ENCODE results near the gene YWHAG. TPM values are rescaled to one million over a fixed set of nuclear protein-coding genes. Genes with fewer than 3 reads are reported as not detected.

Gene YWHAG
- total RNA-seq, 1 donor from 2014 or later, result 650 TPM

DNA sequence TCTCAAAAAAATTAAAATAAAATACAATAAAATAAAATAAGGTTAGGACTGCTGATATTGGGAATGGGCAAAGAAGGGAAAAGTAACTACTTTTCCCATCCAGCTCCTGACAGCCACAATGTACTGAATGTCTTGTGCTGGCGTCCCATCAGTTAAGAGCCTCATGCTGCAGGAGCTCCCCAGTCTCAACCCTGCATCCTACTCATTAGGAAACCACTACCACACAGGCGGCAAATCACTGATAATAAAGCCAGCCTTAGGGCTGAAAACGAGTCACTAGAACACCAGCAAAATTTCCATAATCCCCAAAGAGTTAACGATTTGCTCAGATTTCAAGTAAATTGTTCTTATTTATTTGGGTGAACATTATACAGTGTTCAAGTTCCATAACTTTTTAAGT is 4.3 kb downstream of the YWHAG start:
- H3K4me3 Mint-ChIP-seq (ENCODE audit: unreplicated experiment), result peak overlapping the region; percentile 98
- DNase-seq, result no peak
- peak overlapping the region; percentile 67 for H3K27ac Mint-ChIP-seq (ENCODE audit: unreplicated experiment)
- peaks cover 24% of the 10 kb centered on the region for H3K36me3 Mint-ChIP-seq (ENCODE audit: unreplicated experiment)
- H3K4me1 Mint-ChIP-seq (ENCODE audit: low read depth, unreplicated experiment), result peaks cover 34% of the 10 kb centered on the region
- TF ChIP-seq, protein P1, sequence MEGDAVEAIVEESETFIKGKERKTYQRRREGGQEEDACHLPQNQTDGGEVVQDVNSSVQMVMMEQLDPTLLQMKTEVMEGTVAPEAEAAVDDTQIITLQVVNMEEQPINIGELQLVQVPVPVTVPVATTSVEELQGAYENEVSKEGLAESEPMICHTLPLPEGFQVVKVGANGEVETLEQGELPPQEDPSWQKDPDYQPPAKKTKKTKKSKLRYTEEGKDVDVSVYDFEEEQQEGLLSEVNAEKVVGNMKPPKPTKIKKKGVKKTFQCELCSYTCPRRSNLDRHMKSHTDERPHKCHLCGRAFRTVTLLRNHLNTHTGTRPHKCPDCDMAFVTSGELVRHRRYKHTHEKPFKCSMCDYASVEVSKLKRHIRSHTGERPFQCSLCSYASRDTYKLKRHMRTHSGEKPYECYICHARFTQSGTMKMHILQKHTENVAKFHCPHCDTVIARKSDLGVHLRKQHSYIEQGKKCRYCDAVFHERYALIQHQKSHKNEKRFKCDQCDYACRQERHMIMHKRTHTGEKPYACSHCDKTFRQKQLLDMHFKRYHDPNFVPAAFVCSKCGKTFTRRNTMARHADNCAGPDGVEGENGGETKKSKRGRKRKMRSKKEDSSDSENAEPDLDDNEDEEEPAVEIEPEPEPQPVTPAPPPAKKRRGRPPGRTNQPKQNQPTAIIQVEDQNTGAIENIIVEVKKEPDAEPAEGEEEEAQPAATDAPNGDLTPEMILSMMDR (IDR thresholded peaks at IDR 0.05; ENCODE audit: partially characterized antibody, unreplicated experiment), result no peak
- peaks cover 14% of the 10 kb centered on the region for H3K27me3 Mint-ChIP-seq (ENCODE audit: unreplicated experiment)
- H3K9me3 Mint-ChIP-seq (ENCODE audit: unreplicated experiment), result peaks cover 21% of the 10 kb centered on the region

DNA sequence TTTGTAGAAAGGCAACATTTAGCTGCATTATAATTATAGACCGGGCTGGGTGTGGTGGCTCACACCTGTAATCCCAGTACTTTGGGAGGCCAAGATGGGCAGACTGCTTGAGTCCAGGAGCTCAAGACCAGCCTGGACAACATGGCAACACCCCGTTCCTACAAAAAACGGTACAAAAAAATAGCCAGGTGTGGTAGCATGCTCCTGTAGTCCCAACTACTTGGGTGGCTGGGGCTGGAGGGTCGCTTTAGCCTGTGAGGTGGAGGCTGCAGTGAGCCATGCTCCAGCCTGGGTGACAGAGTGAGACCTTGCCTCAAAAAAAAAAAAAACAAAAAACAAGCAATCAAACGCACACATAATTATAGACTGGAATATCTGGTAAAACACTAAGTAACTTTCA is 5.0 kb downstream of the YWHAG start:
- Mint-ChIP-seq H3K4me3 (ENCODE audit: unreplicated experiment) (peak overlapping the region; percentile 87), H3K9me3 (ENCODE audit: unreplicated experiment) (peaks cover 23% of the 10 kb centered on the region), H3K36me3 (ENCODE audit: unreplicated experiment) (peaks cover 28% of the 10 kb centered on the region), H3K4me1 (ENCODE audit: low read depth, unreplicated experiment) (peaks cover 37% of the 10 kb centered on the region), H3K27me3 (ENCODE audit: unreplicated experiment) (peaks cover 14% of the 10 kb centered on the region), H3K27ac (ENCODE audit: unreplicated experiment) (no peak overlapping the region)
- TF ChIP-seq, protein P1 (IDR thresholded peaks at IDR 0.05; ENCODE audit: partially characterized antibody, unreplicated experiment), result no peak
- DNase-seq, result no peak

DNA sequence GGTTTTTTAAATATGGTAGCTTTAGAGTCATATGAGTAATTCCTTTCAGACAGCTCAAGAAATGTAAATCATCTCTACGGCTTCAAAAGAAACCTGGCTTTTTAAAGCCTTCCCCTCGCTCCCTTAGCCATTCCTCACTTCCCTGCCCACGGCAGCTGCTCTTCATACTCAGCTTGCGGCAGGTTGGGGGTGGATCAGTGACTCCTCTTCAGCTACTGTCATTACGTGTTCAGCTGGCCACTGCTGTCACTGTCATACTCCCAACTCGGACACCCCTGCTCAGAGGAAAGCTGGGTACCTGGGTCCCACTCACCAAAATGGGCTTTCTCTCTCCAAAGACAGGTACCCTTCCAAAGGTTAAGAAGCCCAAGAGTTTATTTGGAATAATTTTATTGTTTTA is 6.6 kb downstream of the YWHAG start:
- H3K27ac Mint-ChIP-seq (ENCODE audit: unreplicated experiment), result peak overlapping the region; percentile 75
- peak overlapping the region; percentile 74 for H3K4me3 Mint-ChIP-seq (ENCODE audit: unreplicated experiment)
- TF ChIP-seq, protein P1 (IDR thresholded peaks at IDR 0.05; ENCODE audit: partially characterized antibody, unreplicated experiment), result no peak
- DNase-seq, result no peak
- H3K9me3 Mint-ChIP-seq (ENCODE audit: unreplicated experiment), result peaks cover 17% of the 10 kb centered on the region
- peaks cover 44% of the 10 kb centered on the region for H3K4me1 Mint-ChIP-seq (ENCODE audit: low read depth, unreplicated experiment)
- H3K27me3 Mint-ChIP-seq (ENCODE audit: unreplicated experiment), result peaks cover 5% of the 10 kb centered on the region
- peaks cover 21% of the 10 kb centered on the region for H3K36me3 Mint-ChIP-seq (ENCODE audit: unreplicated experiment)

DNA sequence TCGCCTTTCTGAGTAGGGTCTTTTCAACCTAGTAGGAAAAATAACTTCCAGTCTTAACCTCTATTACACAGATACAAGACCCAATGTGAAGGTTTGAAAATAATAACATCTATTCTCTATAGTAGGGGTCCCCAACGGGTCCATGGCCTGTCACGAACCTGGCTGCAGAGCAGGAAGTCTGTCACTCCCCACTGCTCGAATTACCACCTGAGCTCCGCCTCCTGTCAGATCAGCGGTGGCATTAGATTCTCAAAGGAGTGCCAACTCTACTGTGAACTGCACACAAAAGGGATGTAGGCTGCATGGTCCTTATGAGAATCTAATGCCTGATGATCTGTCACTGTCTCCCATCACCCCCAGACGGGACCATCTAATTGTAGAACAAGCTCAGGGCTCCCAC is 7.4 kb downstream of the YWHAG start:
- Mint-ChIP-seq H3K27me3 (ENCODE audit: unreplicated experiment) (peaks cover 10% of the 10 kb centered on the region), H3K4me1 (ENCODE audit: low read depth, unreplicated experiment) (peaks cover 50% of the 10 kb centered on the region), H3K36me3 (ENCODE audit: unreplicated experiment) (peaks cover 28% of the 10 kb centered on the region), H3K9me3 (ENCODE audit: unreplicated experiment) (peaks cover 20% of the 10 kb centered on the region), H3K4me3 (ENCODE audit: unreplicated experiment) (peak overlapping the region; percentile 74), H3K27ac (ENCODE audit: unreplicated experiment) (peak overlapping the region; percentile 75)
- TF ChIP-seq, protein P1 (IDR thresholded peaks at IDR 0.05; ENCODE audit: partially characterized antibody, unreplicated experiment), result no peak
- DNase-seq, result no peak

DNA sequence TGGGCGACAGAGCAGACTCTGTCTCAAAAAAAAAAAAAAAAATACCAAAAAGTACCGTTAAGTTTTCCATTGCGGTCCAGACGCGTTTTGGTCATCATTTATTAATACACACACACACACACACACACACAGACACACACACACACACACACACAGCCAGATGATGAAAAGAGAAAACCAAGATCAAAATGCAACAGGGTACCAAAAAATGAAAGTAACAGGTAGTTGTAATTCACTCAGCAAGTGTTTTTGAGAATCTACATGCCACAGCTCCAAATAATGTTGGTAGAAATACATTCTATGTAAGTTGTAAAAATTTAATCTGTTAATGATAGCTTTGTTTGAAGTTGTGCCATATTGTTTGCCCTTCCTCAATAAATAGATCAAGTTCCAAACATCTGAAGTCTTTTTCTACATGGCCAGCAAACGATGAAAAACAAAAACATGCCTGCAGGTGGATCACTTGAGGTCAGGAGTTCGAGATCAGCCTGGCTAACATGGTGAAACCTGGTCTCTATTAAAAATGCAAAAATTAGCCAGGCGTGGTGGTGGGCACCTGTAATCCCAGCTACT is 9.4 kb downstream of the YWHAG start:
- DNase-seq, result no peak
- Mint-ChIP-seq H3K27ac (ENCODE audit: unreplicated experiment) (peak overlapping the region; percentile 59), H3K36me3 (ENCODE audit: unreplicated experiment) (peaks cover 35% of the 10 kb centered on the region), H3K4me1 (ENCODE audit: low read depth, unreplicated experiment) (peaks cover 49% of the 10 kb centered on the region), H3K4me3 (ENCODE audit: unreplicated experiment) (peak overlapping the region; percentile 8), H3K9me3 (ENCODE audit: unreplicated experiment) (peaks cover 18% of the 10 kb centered on the region), H3K27me3 (ENCODE audit: unreplicated experiment) (peaks cover 12% of the 10 kb centered on the region)
- TF ChIP-seq, protein P1 (IDR thresholded peaks at IDR 0.05; ENCODE audit: partially characterized antibody, unreplicated experiment), result no peak
